ENCODE data around the gene TRPM3.

The TRPM3 gene

DNA sequence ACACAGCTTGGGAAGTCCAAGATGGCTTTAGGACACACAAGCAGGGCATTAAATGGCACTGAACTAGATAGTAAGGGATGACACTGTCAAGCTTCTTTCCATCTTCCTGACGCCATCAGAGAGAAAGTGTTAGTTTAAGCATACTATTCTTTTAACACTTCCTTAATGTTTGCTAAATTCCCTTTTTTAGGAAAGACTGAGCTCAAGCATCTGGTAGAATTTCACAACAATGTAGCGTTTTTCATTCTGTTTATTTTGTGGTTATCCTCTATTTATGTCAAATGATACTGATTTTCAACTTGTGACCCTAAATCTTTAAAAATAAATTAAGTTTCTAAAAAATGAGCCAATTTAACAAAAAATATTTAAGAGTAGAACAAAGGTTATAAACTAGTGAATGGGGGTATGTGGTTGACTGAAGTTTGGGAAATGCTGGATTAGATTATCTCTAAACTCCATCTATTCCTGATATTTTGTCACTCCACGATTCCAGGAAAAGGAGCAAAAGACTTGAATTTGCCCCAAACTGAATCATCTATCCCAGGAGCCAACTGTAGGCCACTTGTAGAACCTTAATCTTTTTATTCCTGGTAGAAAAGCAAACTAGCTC lies 559.5 kb downstream of the TRPM3 start:
- Mint-ChIP-seq H3K9me3 (no peaks in the 10 kb centered on the region), H3K27me3 (no peaks in the 10 kb centered on the region), H3K27ac (ENCODE audit: low read depth) (no peak overlapping the region), H3K4me1 (peaks cover 29% of the 10 kb centered on the region), H3K4me3 (no peak overlapping the region), H3K36me3 (ENCODE audit: insufficient read depth) (peaks cover 1% of the 10 kb centered on the region)
- ATAC-seq (replicated peaks; ENCODE audit: extremely low read depth, poor library complexity, severe bottlenecking), result no peak
- no peak for DNase-seq (ENCODE audit: low spot score in 2 of 2)

DNA sequence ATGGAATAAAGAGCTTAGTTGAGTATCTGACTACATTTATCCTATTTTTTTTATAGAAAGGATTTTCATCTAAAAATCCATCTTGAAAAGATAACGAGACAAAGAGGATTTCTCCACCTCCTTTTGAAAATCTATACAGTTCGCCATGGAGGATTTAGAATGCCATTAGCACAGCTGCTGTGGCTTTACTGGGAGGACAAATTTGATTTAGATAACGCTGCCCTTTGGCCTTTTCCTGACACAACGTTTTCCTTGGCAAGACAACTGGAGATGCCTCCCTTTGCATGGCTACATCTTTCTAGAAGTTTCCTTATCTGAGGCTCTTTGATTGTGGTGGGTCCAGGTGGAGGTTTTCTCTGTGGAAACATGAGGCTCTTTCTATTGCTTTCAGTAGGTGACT lies 560.3 kb downstream of the TRPM3 start:
- H3K4me1 Mint-ChIP-seq, result peaks cover 27% of the 10 kb centered on the region
- H3K27ac Mint-ChIP-seq (ENCODE audit: low read depth), result no peak overlapping the region
- peaks cover 1% of the 10 kb centered on the region for H3K36me3 Mint-ChIP-seq (ENCODE audit: insufficient read depth)
- no peaks in the 10 kb centered on the region for H3K9me3 Mint-ChIP-seq
- DNase-seq (ENCODE audit: low spot score in 2 of 2) (no peak), ATAC-seq (replicated peaks; ENCODE audit: extremely low read depth, poor library complexity, severe bottlenecking) (no peak)
- H3K4me3 Mint-ChIP-seq, result no peak overlapping the region
- no peaks in the 10 kb centered on the region for H3K27me3 Mint-ChIP-seq

DNA sequence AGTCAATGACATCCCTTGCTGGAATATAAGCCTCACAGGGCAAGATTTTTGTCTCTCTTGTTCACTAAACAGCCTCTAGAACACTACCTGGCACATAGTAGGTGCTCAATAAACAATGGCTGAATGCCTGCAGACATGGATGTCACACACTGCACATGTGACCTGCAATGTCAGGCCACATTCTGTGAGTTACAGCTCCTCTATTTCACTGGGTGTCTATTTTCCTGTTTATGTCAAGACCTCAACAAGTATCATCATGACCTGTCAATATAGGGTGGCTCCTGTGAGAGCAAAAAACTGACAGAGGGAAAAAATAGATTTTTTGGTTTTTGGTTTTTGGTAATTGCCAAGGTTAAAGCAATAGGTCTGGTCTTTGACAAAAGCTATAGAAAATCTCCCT lies 562.3 kb downstream of the TRPM3 start:
- H3K4me3 Mint-ChIP-seq, result no peak overlapping the region
- ATAC-seq (replicated peaks; ENCODE audit: extremely low read depth, poor library complexity, severe bottlenecking) (no peak), DNase-seq (ENCODE audit: low spot score in 2 of 2) (no peak)
- H3K27me3 Mint-ChIP-seq, result no peaks in the 10 kb centered on the region
- H3K36me3 Mint-ChIP-seq (ENCODE audit: insufficient read depth), result no peaks in the 10 kb centered on the region
- H3K27ac Mint-ChIP-seq (ENCODE audit: low read depth), result no peak overlapping the region
- peaks cover 15% of the 10 kb centered on the region for H3K4me1 Mint-ChIP-seq
- H3K9me3 Mint-ChIP-seq, result no peaks in the 10 kb centered on the region

DNA sequence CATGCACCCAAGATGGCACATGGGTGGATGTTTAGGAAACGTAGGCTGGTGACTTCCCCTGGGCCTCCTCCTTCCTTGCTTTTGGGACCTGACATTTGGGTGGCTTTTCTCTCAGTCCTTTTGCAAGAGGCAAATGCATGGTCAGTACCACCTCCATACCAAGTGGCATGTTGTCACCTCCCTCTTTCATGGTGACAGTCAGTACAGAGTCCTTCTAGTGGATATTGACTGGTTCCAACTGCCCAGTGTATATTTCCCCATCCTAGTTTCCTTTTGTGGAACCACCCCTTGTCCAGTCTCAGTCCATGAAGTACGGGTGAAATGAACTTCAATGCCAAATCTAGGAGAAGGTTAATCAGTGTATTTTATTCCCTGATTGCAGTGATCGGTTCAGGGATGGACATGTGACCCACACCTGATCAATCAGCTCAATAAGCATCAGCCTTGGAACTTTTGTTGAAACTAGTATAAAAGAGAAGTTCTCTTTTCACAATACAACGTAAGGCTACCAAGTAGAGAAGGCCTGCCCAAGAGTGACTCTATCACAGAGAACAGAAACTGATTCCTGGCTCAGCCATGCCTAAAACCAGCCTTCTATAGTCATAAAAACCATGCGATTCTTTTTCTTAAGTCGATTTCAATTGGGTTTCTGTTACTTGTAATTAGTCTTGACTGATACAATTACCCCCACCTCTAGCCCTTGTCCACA lies 563.6 kb downstream of the TRPM3 start:
- DNase-seq (ENCODE audit: low spot score in 2 of 2), result no peak
- Mint-ChIP-seq H3K36me3 (ENCODE audit: insufficient read depth) (no peaks in the 10 kb centered on the region), H3K27ac (ENCODE audit: low read depth) (no peak overlapping the region), H3K4me1 (peaks cover 2% of the 10 kb centered on the region), H3K27me3 (no peaks in the 10 kb centered on the region), H3K9me3 (no peaks in the 10 kb centered on the region), H3K4me3 (no peak overlapping the region)
- ATAC-seq (replicated peaks; ENCODE audit: extremely low read depth, poor library complexity, severe bottlenecking), result no peak

DNA sequence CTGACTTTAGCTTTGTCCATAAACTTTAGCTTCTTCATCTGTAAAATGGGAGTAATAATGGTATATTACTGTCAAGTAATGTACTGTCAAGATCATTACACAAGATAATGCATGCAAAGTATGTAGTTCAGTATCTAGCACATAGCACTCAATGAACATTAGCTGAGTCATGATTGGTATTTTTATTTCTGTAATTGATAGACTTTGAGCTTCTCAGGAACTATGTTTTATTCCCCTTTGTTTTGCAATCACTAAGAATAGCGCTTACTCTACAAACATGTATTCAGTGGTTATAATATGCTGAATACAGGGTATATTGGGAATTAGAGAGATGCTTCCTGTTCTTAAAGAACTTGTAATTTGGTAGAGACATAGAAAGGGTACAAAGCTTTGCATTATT lies 564.6 kb downstream of the TRPM3 start:
- no peaks in the 10 kb centered on the region for H3K36me3 Mint-ChIP-seq (ENCODE audit: insufficient read depth)
- H3K9me3 Mint-ChIP-seq, result no peaks in the 10 kb centered on the region
- no peak overlapping the region for H3K27ac Mint-ChIP-seq (ENCODE audit: low read depth)
- H3K27me3 Mint-ChIP-seq, result no peaks in the 10 kb centered on the region
- DNase-seq (ENCODE audit: low spot score in 2 of 2) (no peak), ATAC-seq (replicated peaks; ENCODE audit: extremely low read depth, poor library complexity, severe bottlenecking) (no peak)
- H3K4me1 Mint-ChIP-seq, result no peaks in the 10 kb centered on the region
- H3K4me3 Mint-ChIP-seq, result no peak overlapping the region

DNA sequence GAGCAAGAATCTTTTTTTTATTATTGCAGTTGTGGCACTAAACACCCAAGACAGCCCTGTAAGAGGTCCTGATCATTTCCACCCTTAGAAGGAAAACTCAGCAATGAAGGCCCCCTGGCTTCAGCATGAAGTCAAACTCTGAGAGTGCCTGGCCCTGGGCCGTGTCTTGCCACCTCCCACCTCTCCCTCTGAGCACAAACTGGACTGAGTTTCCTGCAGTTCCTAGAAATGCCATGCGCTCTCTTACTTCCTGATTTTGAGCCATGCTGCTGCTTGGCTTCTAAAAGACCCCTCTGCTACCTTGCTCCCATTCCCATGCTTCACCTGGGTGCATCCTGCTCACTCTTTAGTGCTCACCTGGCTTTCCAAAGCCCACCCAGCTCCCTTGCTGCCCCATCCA lies 566.5 kb downstream of the TRPM3 start:
- H3K27ac Mint-ChIP-seq (ENCODE audit: low read depth), result no peak overlapping the region
- no peaks in the 10 kb centered on the region for H3K4me1 Mint-ChIP-seq
- no peaks in the 10 kb centered on the region for H3K27me3 Mint-ChIP-seq
- H3K36me3 Mint-ChIP-seq (ENCODE audit: insufficient read depth), result no peaks in the 10 kb centered on the region
- DNase-seq (ENCODE audit: low spot score in 2 of 2), result no peak
- H3K9me3 Mint-ChIP-seq, result no peaks in the 10 kb centered on the region
- no peak for ATAC-seq (replicated peaks; ENCODE audit: extremely low read depth, poor library complexity, severe bottlenecking)
- H3K4me3 Mint-ChIP-seq, result no peak overlapping the region

DNA sequence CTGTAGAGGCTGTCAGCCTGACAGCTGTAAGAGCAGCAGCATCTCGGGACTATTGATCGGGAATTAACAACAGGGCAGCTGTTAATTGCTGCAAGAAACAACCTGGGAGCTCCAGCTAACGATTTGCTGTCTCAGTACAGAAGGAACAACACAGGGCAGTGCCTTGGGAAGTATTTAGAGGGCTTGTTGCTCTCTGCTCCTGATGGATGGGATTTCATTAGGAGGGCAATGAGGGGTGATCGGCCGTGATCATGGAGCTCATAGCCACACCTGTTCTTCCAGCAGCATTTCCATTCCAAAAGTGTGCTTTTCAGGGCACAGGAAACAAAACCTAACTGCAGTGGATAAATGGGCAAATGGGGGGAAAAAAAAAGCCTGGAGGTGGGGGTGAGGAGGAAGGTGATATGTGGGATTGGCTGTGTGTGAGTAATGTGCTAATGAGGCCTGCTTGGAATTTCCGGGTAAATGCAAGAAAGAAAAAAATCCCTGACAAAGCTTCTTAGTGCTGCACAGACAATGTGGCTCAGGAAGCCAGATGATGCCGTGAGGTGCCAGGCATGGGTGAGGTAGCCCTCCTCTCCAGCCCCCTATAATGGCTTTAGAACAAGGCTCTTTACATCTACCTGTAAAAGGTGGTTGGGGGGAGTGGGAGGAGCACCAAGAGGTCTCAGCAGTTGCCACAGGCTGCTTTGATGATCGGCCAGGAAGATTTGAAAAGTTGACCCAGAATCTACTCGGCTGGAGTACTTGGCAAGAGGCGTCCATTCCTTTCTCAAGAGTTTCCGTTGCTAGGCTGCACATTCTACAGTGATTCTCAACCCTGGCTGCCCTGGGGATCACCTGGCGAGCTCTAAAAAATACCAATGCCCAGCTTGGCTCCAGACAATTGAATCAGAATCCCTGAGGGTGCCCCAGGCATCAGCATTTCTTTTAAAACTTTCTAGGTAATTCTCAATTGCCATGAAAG lies 567.4 kb downstream of the TRPM3 start:
- no peak for DNase-seq (ENCODE audit: low spot score in 2 of 2)
- Mint-ChIP-seq H3K9me3 (no peaks in the 10 kb centered on the region), H3K36me3 (ENCODE audit: insufficient read depth) (no peaks in the 10 kb centered on the region), H3K27ac (ENCODE audit: low read depth) (no peak overlapping the region), H3K4me3 (no peak overlapping the region), H3K4me1 (no peaks in the 10 kb centered on the region), H3K27me3 (no peaks in the 10 kb centered on the region)
- ATAC-seq (replicated peaks; ENCODE audit: extremely low read depth, poor library complexity, severe bottlenecking), result no peak

DNA sequence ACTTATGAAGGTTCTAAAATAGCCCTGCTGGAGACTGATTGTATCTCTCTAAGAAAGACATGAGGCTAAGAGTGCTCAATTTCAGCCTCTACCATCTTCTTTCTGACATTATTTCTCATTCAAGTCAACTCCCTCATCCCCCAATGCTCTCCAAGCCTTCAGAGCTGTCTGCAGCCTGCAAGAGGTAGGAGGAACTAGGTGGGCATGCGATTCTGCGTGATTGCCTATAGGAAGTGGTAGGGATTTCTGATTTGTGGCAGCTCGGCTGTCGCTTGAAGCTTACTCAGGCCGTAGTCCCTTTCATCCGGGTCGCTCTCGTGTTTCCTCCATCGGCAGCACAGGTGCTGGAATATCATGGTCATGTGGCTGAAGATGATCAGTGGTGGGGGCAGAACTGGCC lies 568.9 kb downstream of the TRPM3 start:
- no peak for ATAC-seq (replicated peaks; ENCODE audit: extremely low read depth, poor library complexity, severe bottlenecking)
- H3K27ac Mint-ChIP-seq (ENCODE audit: low read depth), result no peak overlapping the region
- DNase-seq (ENCODE audit: low spot score in 2 of 2), result no peak
- no peaks in the 10 kb centered on the region for H3K9me3 Mint-ChIP-seq
- no peaks in the 10 kb centered on the region for H3K4me1 Mint-ChIP-seq
- no peaks in the 10 kb centered on the region for H3K36me3 Mint-ChIP-seq (ENCODE audit: insufficient read depth)
- no peaks in the 10 kb centered on the region for H3K27me3 Mint-ChIP-seq
- H3K4me3 Mint-ChIP-seq, result no peak overlapping the region

DNA sequence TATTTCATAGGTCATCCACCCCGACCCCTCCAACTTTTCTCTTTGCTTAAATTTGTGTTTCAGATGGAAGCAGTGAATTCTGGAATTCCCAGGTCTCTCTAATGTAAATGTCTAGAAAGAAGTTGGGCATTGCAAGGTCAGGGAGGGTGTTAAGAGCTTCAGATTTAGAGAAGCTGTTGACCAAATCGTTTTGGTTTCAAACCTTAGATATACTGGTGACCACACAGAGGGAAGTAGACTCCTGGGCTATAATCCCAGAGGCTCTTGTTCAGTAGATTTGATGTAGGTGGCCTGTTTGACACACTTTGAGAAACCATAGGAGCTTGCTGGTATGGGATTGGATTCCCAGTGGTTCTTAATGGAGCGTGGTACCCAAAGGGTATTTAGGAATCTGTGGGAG lies 569.6 kb downstream of the TRPM3 start:
- DNase-seq (ENCODE audit: low spot score in 2 of 2) (no peak), ATAC-seq (replicated peaks; ENCODE audit: extremely low read depth, poor library complexity, severe bottlenecking) (no peak)
- Mint-ChIP-seq H3K27me3 (no peaks in the 10 kb centered on the region), H3K27ac (ENCODE audit: low read depth) (no peak overlapping the region), H3K4me1 (no peaks in the 10 kb centered on the region), H3K36me3 (ENCODE audit: insufficient read depth) (no peaks in the 10 kb centered on the region), H3K4me3 (no peak overlapping the region), H3K9me3 (no peaks in the 10 kb centered on the region)

DNA sequence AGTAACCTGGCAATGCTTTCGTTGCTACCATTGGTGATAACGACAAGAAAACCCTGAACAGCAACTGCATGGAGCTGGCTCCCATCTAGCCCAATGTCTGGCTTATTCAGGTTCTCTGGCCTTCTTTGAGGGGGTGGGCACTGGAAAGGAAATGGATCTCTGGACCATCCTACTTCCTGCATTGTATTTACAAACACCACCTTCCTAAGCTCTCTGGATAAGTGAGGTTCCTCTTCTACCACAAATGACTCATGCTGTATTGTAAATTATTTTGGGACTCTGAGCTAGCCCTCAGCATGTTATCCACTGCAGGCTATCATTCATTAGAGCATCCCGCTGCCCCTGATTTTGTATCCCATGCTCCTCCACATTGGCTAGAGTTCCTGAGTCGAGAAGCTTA lies 570.0 kb downstream of the TRPM3 start:
- no peak overlapping the region for H3K4me3 Mint-ChIP-seq
- H3K36me3 Mint-ChIP-seq (ENCODE audit: insufficient read depth), result no peaks in the 10 kb centered on the region
- DNase-seq (ENCODE audit: low spot score in 2 of 2) (no peak), ATAC-seq (replicated peaks; ENCODE audit: extremely low read depth, poor library complexity, severe bottlenecking) (no peak)
- H3K9me3 Mint-ChIP-seq, result no peaks in the 10 kb centered on the region
- H3K27ac Mint-ChIP-seq (ENCODE audit: low read depth), result no peak overlapping the region
- no peaks in the 10 kb centered on the region for H3K4me1 Mint-ChIP-seq
- no peaks in the 10 kb centered on the region for H3K27me3 Mint-ChIP-seq

DNA sequence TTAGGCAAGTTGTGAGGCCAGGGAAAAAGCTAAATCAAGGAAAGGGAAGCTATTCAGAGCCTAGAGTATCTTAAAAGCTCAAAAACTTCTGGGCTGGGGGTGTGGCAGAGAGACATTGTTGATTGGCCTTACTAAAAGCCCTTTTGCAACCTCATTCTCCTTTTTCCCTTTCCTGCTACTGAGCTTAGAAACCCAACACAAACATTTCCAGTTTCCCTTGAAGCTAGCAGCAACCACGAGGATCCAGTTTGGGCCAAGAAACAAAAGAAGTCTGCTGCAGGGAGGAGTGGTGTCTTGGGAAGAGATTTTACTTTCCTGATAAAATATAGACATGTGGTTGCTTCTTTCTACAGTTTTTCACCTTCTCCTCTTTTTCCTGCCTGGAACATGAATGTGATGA lies 571.5 kb downstream of the TRPM3 start:
- Mint-ChIP-seq H3K9me3 (no peaks in the 10 kb centered on the region), H3K4me1 (no peaks in the 10 kb centered on the region), H3K27me3 (no peaks in the 10 kb centered on the region), H3K4me3 (no peak overlapping the region), H3K36me3 (ENCODE audit: insufficient read depth) (no peaks in the 10 kb centered on the region), H3K27ac (ENCODE audit: low read depth) (no peak overlapping the region)
- ATAC-seq (replicated peaks; ENCODE audit: extremely low read depth, poor library complexity, severe bottlenecking), result no peak
- no peak for DNase-seq (ENCODE audit: low spot score in 2 of 2)

DNA sequence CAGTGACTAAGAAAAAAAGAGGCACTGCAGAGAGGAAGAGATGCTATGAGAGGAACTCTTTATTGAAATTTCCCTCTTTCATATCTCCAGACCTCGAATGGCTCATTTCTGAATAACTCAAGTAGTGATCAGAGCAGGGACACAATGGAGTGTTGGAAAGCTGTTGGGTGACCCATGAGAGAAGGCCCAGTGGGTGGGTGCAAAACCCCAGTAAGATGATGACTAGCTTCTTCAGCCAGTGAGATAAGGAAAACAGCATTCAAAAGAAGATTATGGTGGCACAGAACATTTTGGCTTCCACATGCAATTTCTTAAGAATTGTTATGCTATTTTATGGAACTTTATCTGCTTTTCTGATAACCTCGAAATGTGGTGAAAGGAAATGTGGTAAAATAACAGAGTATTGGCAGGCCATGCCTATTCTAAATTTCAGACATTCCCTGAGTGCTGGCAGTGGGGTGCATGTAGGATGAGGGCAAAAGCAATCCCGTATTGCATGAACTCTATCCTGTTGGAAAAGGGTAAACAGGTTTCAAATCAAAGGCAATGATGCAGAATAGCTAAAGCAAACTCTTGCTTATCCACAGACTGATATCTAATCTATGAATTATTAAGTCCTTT lies 579.0 kb downstream of the TRPM3 start:
- no peaks in the 10 kb centered on the region for H3K9me3 Mint-ChIP-seq
- H3K4me3 Mint-ChIP-seq, result no peak overlapping the region
- no peaks in the 10 kb centered on the region for H3K27me3 Mint-ChIP-seq
- ATAC-seq (replicated peaks; ENCODE audit: extremely low read depth, poor library complexity, severe bottlenecking), result no peak
- H3K36me3 Mint-ChIP-seq (ENCODE audit: insufficient read depth), result no peaks in the 10 kb centered on the region
- no peak overlapping the region for H3K27ac Mint-ChIP-seq (ENCODE audit: low read depth)
- no peak for DNase-seq (ENCODE audit: low spot score in 2 of 2)
- H3K4me1 Mint-ChIP-seq, result no peaks in the 10 kb centered on the region
